Fibroblast of gingiva (primary cell): ENCODE measurements around the gene NFIA.

ENCODE experiments used
- DNase-seq: peaks from one replicate; pipeline ENCODE4 v3.0.0-alpha.2; 2011; ENCODE audit warnings: low read depth

The NFIA gene

GRCh38 chr1:61370177-61370912 is 288.0 kb downstream of the NFIA start:
- no peak for DNase-seq

DNA sequence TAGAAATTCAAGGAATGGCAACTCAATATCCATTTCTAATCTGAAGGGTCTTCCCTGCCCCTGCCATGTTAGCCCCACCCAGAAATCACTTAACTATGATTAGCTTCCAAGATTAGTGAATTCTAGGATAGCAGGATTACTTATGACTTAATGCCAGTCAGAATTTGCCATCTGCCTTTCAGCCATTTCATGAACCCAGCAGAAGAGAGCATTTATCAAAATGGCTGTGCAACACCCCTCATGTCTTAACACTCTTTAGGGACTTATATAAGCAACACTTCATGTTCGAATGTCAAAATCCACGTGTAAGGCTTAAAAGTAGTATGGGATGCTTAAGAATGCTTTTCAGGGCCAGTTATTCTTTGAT is 288.5 kb downstream of the NFIA start:
- DNase-seq, result no peak

DNA sequence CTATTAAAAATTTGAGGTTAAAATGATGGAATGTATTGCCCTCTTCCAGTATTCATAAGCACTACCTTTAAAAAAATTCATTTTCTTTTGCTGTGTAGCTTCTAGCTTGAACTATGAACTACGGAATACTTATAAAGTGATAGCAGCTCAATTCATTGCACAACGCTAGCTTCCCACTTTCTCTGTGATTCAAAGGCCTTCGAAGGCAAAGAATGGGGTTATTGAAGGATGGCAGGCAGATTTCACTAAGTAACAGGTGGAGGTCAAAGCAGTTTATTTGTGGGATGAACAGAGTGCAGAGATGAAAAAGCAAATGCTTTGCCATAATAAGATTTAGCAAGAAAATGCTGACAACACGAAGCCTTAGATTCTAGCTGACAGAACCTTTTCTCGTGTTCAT is 290.6 kb downstream of the NFIA start:
- DNase-seq, result no peak

- no peak for DNase-seq
These were observed 291.8 kb downstream of the NFIA start for GRCh38 chr1:61374156-61374555.

DNA sequence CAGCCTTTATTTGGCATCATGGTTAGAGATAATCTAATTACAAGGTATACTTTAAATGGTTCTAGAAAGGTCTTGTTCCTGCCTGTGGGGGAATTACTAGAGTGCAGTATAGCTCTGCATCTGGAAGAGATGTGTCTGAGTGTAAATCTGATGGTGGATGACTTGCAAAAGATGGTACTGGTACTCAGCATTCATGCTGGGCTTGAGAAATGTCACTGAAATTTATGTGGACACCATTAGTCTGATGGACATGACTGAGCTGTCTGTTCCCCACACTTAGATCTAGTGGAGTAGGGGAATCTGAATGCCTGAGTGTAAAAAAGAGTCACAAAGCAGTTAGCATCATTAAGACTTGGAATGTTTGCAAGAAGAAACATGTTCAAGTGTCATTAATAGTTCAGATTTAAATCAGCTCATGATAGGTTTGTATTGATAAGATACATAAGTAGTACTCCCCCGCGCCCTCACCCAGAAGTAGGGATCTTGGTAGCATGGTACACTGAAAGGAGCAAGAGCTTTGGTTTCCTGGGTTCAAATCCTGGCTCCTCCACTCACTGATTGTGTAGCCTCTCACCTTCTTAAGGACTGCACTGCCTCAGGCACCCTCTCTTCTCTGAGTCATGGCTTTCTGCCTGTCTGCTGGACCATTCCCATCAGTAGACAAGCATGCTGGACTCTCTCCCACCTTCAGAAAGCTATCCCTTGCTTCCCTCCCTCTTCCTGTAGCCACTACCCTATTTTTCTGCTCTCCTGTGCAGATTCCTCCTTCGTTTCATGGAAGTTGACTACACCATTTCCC is 292.9 kb downstream of the NFIA start:
- no peak for DNase-seq

- no peak for DNase-seq
These were observed 293.8 kb downstream of the NFIA start for GRCh38 chr1:61376151-61376550.

DNA sequence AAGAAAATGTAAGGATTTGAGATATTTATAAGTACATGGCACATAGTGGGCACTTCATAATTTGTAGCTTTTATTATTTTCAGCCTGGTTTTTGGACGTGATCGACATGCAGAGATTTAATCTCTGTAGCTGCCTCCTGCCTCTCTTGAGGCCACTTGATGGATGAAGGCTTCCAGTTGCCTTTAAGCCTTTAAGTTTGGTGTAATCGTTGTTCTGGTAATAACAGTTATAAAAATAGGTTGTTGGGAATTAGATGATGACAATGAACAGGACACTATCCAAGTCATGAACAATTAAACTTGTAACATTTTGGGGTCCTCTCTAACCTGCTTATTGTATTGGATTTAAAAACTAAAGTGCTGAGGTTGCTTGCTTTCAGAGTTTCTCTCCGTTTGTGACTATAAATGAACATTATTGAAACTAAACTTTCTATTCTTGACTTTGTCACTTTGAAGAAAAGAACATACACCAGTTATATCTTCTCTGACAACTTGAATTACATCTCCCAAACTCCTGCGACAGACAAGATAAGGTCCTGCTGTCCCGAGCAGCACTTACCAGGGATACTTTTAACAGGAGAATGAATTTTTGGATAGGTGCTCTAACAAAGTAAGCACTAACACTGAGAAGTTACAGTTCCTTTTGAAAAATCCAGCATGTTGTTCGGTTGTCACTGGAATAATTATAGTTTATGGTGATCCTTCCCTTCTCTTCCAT is 295.0 kb downstream of the NFIA start:
- no peak for DNase-seq

GRCh38 chr1:61378494-61379180 is 296.3 kb downstream of the NFIA start:
- no peak for DNase-seq

DNA sequence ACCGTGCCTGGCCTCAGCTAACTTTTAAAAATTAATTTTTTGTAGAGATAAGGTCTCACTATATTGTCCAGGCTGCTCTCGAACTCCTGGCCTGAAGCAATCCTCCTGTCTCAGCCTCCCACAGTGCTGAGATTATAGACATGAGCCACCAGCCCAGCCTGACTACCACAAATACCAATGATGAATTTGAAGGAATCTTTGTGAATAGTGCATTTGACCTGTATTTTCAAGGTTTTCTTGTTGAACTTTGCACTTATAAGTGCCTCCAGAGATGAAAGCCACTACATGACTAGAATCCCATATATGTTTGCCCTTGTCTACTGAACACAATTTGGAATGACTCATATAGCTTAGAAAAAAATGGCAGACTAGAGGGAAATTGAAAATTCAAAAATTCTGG is 297.3 kb downstream of the NFIA start:
- DNase-seq, result no peak

DNA sequence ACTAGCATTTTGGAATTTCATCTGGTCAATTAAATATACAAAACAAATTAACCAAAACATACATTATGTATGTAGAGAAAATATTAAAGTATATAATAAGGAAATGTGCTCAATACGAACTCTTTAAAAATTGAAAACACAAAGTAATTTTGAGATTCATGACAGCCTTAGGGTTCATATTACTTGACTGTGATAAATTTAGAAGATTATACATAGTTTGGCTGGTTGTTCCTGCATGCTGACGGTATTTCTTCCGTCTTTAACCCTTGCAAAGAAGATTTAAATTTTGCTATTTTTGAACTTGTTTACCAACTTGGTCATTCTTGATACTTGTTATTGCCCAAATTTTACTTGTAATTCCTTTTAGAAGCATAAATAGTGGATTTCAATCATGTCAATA is 298.2 kb downstream of the NFIA start:
- DNase-seq, result no peak

GRCh38 chr1:61386323-61386722 is 304.0 kb downstream of the NFIA start:
- no peak for DNase-seq

DNA sequence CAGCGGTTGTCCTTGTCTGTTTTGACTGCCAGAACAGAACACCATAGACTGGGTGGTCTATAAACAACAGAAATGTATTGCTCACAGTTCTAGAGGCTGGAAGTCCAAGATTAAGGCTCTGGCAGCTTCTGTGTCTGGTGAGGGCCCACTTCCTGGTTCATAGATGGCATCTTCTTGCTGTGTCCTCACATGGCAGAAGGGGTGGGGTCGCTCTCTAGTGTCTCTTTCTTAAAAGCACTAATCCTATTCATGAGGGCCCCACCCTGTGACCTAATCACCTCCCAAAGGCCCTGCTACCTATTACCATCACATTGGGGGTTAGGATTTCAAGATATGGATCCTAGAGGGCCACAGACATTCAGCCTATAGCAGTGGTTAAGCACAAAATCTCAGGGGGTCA is 304.4 kb downstream of the NFIA start:
- no peak for DNase-seq

GRCh38 chr1:61387829-61388228 is 305.5 kb downstream of the NFIA start:
- no peak for DNase-seq

DNA sequence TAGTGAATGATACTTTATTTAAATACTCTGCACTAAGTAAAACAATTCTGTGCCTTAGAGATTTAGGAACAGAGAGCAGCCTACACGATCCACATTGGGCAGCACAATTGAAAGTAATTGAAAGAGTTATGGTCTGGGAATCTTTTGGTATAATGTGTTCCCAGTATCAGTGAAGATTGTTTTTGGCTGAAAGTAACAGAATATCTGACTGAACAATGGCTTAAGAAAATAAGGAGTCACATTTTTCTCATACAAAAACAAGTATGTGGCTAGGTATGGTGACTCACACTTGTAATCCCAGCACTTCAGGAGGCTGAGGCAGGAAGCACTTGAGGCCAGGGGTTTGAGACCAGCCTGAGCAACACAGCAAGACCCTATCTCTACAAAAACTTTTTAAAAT is 306.2 kb downstream of the NFIA start:
- DNase-seq, result peak; percentile 3

GRCh38 chr1:61389194-61389925 is 307.0 kb downstream of the NFIA start:
- DNase-seq, result no peak

DNA sequence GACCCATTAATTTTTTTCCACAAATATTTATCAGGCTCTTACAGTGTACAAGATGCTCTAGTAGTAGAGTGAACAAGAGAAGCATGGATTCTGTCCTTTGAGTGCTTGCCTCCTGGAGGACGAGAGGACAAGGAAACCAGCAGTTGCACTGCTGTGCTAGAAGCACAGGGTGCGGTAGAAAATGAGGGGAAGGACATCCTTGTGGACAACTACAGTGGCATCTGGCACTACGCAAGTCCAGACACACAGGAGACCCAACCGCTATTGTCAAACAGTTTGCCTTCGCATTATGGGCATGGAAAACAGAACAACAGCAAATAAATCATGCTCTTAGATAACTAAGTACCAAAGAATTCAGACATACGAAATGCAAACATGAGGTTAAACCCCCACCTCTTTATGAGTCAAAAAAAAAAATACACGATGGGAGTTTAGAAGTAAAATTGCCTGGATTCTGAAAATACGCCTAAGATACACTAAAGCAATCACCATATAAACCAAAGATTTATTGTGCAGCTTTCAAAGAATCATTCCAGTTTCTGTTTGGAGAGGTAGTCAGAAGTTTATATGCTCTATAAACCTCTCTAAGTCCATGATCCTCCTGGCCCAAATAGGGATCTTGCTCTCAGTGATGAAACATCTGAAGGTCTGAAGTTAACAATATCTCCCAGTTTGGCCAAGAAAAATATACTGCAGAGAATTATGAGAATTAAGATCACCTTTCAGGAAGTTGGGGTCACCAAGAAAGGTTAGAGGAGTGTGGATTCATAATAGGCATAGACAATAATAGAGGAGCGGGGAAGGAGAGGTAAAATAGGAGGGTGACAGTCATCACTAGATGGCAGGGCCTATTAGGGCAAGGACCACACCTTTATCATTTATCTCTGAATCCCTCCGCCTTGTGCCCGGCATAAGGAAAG is 307.8 kb downstream of the NFIA start:
- DNase-seq, result no peak

DNA sequence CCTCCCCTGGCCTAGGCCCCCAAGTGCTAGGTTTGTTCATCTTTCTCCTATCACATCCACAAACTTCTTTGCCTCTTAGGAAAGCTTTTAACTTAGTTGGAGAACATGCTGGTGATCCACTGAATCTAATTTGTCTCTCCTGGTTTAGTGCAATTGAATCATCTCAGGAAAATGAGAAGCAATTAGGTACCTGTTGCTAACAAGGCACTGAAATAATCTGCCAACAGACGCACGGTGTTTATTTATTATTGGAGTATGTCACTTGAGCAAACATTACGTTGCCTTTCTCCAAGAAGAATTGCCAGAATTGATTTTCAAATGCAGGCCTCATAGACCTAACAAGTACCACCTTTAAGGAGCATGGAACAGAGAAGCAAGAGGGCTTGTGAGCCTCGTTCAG is 309.4 kb downstream of the NFIA start:
- DNase-seq, result no peak

DNA sequence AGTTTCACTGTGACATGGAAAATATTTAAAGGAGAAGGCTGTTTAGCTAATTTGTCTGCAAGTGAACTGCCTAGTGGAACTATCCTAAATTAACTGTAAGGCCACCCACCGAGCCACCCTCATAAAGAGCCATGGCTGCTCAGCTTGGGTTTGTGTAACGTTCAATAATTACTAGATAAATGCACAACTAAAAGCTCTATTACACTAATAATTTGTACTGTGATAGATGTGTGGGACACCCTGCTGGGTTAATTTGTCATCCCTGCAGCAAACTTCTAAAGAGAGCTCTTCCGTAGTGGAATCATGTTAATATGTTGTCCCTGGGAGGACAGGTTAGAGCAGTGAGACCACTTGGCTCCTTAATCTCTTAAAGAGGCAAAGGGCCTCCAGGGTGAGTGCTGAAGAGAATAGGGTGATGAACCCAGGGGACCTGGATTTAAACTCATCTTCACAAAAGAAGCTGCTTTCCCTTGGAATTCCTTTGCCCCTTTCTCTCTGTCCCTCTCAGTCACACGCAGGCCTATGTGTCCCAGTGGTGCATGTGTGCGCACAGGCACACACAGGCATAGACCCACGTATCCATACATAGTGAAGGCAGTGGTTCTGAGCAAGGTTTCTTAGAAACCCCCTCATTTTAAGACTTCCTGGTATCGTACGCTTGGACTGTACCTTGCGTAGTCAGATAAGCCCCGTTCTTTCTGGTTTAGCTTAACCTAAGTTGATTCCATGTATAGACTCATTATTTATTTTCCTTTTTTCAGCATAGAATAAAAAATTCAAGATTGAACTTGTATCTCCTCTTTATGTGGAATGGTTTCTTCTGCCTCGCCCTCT is 310.3 kb downstream of the NFIA start:
- no peak for DNase-seq

GRCh38 chr1:61393575-61393974 is 311.2 kb downstream of the NFIA start:
- no peak for DNase-seq
